ENCODE measurements around the gene SLC6A4. TPM values are rescaled to one million over a fixed set of nuclear protein-coding genes. Genes with fewer than 3 reads are reported as not detected.

The SLC6A4 gene
- total RNA-seq, 1 experiment from 2014 or later = not detected

- Histone ChIP-seq H3K9me3 (ENCODE audit: low read depth, low read length, poor library complexity, severe bottlenecking) (no peaks in the 10 kb centered on the region), H3K4me3 (ENCODE audit: low read depth, low read length, poor library complexity, severe bottlenecking) (no peak overlapping the region), H3K36me3 (ENCODE audit: insufficient read depth, low read length, poor library complexity, severe bottlenecking) (peaks cover 14% of the 10 kb centered on the region), H3K27ac (ENCODE audit: low read depth, low read length, poor library complexity, severe bottlenecking) (no peak overlapping the region), H3K27me3 (replicated peaks; ENCODE audit: insufficient read depth, low read depth, low read length, poor library complexity) (no peaks in the 10 kb centered on the region), H3K4me1 (ENCODE audit: insufficient read depth, low read length, poor library complexity, severe bottlenecking) (no peaks in the 10 kb centered on the region)
- intact Hi-C loops (cut with micrococcal nuclease; ENCODE audit: unreplicated experiment) = no loop called here
- DNase-seq (ENCODE audit: low spot score) = no peak
- no peak for TF ChIP-seq CTCF (conservative IDR thresholded peaks at IDR 0.05; ENCODE audit: low read depth, low read length)
- no peak for TF ChIP-seq EZH2 (IDR thresholded peaks at IDR 0.05; ENCODE audit: borderline replicate concordance, low read depth, low read length, poor library complexity, severe bottlenecking)
- ChIA-PET POLR2A (ENCODE audit: low non-redundant PET) (no interaction called here), CTCF (interaction anchor here (0.9 kb wide), 1 partner anchor 1042 kb away, joined by 3 read pairs; no protein-coding TSS in a partner anchor)
- no TSS peak for BruUV-seq (replicated peaks)
These were observed 62.9 kb downstream of the SLC6A4 start for GRCh38 chr17:30172560-30172959.

- Histone ChIP-seq H3K4me3 (ENCODE audit: low read depth, low read length, poor library complexity, severe bottlenecking) (no peak overlapping the region), H3K27ac (ENCODE audit: low read depth, low read length, poor library complexity, severe bottlenecking) (no peak overlapping the region), H3K9me3 (ENCODE audit: low read depth, low read length, poor library complexity, severe bottlenecking) (no peaks in the 10 kb centered on the region), H3K36me3 (ENCODE audit: insufficient read depth, low read length, poor library complexity, severe bottlenecking) (peaks cover 6% of the 10 kb centered on the region), H3K4me1 (ENCODE audit: insufficient read depth, low read length, poor library complexity, severe bottlenecking) (peaks cover 6% of the 10 kb centered on the region), H3K27me3 (replicated peaks; ENCODE audit: insufficient read depth, low read depth, low read length, poor library complexity) (no peaks in the 10 kb centered on the region)
- DNase-seq (ENCODE audit: low spot score) = no peak
- BruUV-seq (replicated peaks) = no TSS peak
- intact Hi-C loops (cut with micrococcal nuclease; ENCODE audit: unreplicated experiment) = no loop called here
- CTCF ChIA-PET = no interaction called here
- POLR2A ChIA-PET (ENCODE audit: low non-redundant PET) = no interaction called here
- TF ChIP-seq EZH2 (IDR thresholded peaks at IDR 0.05; ENCODE audit: borderline replicate concordance, low read depth, low read length, poor library complexity, severe bottlenecking) = no peak
- no peak for TF ChIP-seq CTCF (conservative IDR thresholded peaks at IDR 0.05; ENCODE audit: low read depth, low read length)
These were observed 65.0 kb downstream of the SLC6A4 start for GRCh38 chr17:30170415-30170987.

DNA sequence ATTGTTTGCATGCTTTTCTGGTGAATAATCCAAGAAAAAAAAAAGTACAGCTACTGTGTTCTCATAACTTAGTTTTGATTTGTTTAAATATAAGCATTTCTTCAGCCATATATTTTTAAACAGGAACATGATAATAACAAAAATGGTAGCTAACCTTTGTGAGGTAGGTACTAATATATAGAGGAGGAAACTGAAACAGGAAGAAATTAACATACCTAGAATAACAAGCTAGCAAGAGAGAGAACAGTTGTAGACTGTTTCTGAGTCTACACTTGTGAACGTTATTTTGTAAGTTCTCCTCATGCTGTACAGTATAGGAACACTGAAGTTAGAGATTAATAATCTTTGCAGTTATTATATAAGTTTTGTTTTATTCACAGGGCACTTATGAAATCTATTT, 69.5 kb downstream of the SLC6A4 start:
- intact Hi-C loops (cut with micrococcal nuclease; ENCODE audit: unreplicated experiment) = no loop called here

More for the DNA sequence above, 69.5 kb downstream of the SLC6A4 start:
- POLR2A ChIA-PET (ENCODE audit: low non-redundant PET) = no interaction called here
- H3K4me3 ChIP-seq (ENCODE audit: low read depth, low read length, poor library complexity, severe bottlenecking) = no peak overlapping the region
- TF ChIP-seq CTCF (conservative IDR thresholded peaks at IDR 0.05; ENCODE audit: low read depth, low read length) (no peak), EZH2 (IDR thresholded peaks at IDR 0.05; ENCODE audit: borderline replicate concordance, low read depth, low read length, poor library complexity, severe bottlenecking) (no peak)
- H3K9me3 ChIP-seq (ENCODE audit: low read depth, low read length, poor library complexity, severe bottlenecking) = peaks cover 1% of the 10 kb centered on the region
- BruUV-seq (replicated peaks) = no TSS peak
- CTCF ChIA-PET = no interaction called here
- H3K36me3 ChIP-seq (ENCODE audit: insufficient read depth, low read length, poor library complexity, severe bottlenecking) = peaks cover 2% of the 10 kb centered on the region
- DNase-seq (ENCODE audit: low spot score) = no peak
- no peak overlapping the region for H3K27ac ChIP-seq (ENCODE audit: low read depth, low read length, poor library complexity, severe bottlenecking)
- H3K27me3 ChIP-seq (replicated peaks; ENCODE audit: insufficient read depth, low read depth, low read length, poor library complexity) = no peaks in the 10 kb centered on the region
- H3K4me1 ChIP-seq (ENCODE audit: insufficient read depth, low read length, poor library complexity, severe bottlenecking) = peaks cover 15% of the 10 kb centered on the region
